Activated T-helper 2 cell treated with anti-CD3 and anti-CD28 coated beads, Interferon-gamma antibody, Interleukin-2, Interleukin-4, amounts not matched to agents 10 μg/mL and 5 μg/mL and 100 μg/mL, durations not matched to agents 14 hours and 24 hours and 36 hours (primary cell): ENCODE results near the gene ERAL1. TPM values are rescaled to one million over a fixed set of nuclear protein-coding genes. Genes with fewer than 3 reads are reported as not detected.

Experiments
- DNase-seq: peaks from one replicate; pipeline ENCODE4 v3.0.0; 2021; ENCODE audit warnings: low spot score
- H3K27ac Mint-ChIP-seq: one replicate; pipeline ENCODE4 v1.8.0; 2021; ENCODE audit warnings: mixed read lengths
- H3K27me3 Mint-ChIP-seq: one replicate; pipeline ENCODE4 v1.8.0; 2021; ENCODE audit warnings: low read depth, mixed read lengths
- H3K36me3 Mint-ChIP-seq: one replicate; pipeline ENCODE4 v1.8.0; 2021; ENCODE audit warnings: low read depth, mixed read lengths
- H3K4me1 Mint-ChIP-seq: one replicate; pipeline ENCODE4 v1.8.0; 2021; ENCODE audit warnings: low read depth, mixed read lengths
- H3K4me3 Mint-ChIP-seq: one replicate; pipeline ENCODE4 v1.8.0; 2021; ENCODE audit warnings: low read depth, mild to moderate bottlenecking, moderate library complexity, mixed read lengths
- H3K9me3 Mint-ChIP-seq: one replicate; pipeline ENCODE4 v1.8.0; 2021; ENCODE audit warnings: mixed read lengths
- intact Hi-C: fragments of 100-400 bp; cut with micrococcal nuclease; formaldehyde crosslinking; loops from one replicate; pipeline ENCODE4 v1.15.1; 2023
- total RNA-seq: library from RNA; stranded (reverse); gene quantifications from 2 replicates; pipeline ENCODE4 v1.2.3, GENCODE V29; 2022

Gene ERAL1
- total RNA-seq, 1 donor from 2014 or later = 60.4 TPM

GRCh38 chr17:28857905-28858800 lies 3.3 kb downstream of the ERAL1 start:
- intact Hi-C loops = no loop called here
- DNase-seq = no peak
- H3K36me3 Mint-ChIP-seq = peaks cover 47% of the 10 kb centered on the region
- no peaks in the 10 kb centered on the region for H3K9me3 Mint-ChIP-seq
- H3K27ac Mint-ChIP-seq = peak overlapping the region; percentile 76
- peaks cover 24% of the 10 kb centered on the region for H3K4me1 Mint-ChIP-seq
- H3K4me3 Mint-ChIP-seq = peak overlapping the region; percentile 28
- H3K27me3 Mint-ChIP-seq = no peaks in the 10 kb centered on the region

GRCh38 chr17:28858801-28859355 lies 4.1 kb downstream of the ERAL1 start:
- no peaks in the 10 kb centered on the region for H3K27me3 Mint-ChIP-seq
- intact Hi-C loops = no loop called here
- peaks cover 47% of the 10 kb centered on the region for H3K36me3 Mint-ChIP-seq
- no peaks in the 10 kb centered on the region for H3K9me3 Mint-ChIP-seq
- H3K4me1 Mint-ChIP-seq = peaks cover 24% of the 10 kb centered on the region
- no peak for DNase-seq
- no peak overlapping the region for H3K4me3 Mint-ChIP-seq
- H3K27ac Mint-ChIP-seq = peak overlapping the region; percentile 42

GRCh38 chr17:28860363-28860808 lies 5.6 kb downstream of the ERAL1 start:
- Mint-ChIP-seq H3K27ac (no peak overlapping the region), H3K9me3 (no peaks in the 10 kb centered on the region), H3K4me3 (no peak overlapping the region), H3K4me1 (peaks cover 17% of the 10 kb centered on the region), H3K27me3 (no peaks in the 10 kb centered on the region), H3K36me3 (peaks cover 42% of the 10 kb centered on the region)
- no peak for DNase-seq
- intact Hi-C loops = no loop called here

GRCh38 chr17:28861393-28862203 lies 6.8 kb downstream of the ERAL1 start:
- no peaks in the 10 kb centered on the region for H3K9me3 Mint-ChIP-seq
- H3K27ac Mint-ChIP-seq = no peak overlapping the region
- no peaks in the 10 kb centered on the region for H3K27me3 Mint-ChIP-seq
- H3K4me3 Mint-ChIP-seq = no peak overlapping the region
- peaks cover 12% of the 10 kb centered on the region for H3K4me1 Mint-ChIP-seq
- no peak for DNase-seq
- H3K36me3 Mint-ChIP-seq = peaks cover 39% of the 10 kb centered on the region
- intact Hi-C loops = no loop called here

GRCh38 chr17:28862561-28862960 lies 7.7 kb downstream of the ERAL1 start:
- Mint-ChIP-seq H3K9me3 (no peaks in the 10 kb centered on the region), H3K4me3 (no peak overlapping the region), H3K4me1 (peaks cover 12% of the 10 kb centered on the region), H3K27ac (no peak overlapping the region), H3K27me3 (no peaks in the 10 kb centered on the region), H3K36me3 (peaks cover 32% of the 10 kb centered on the region)
- DNase-seq = no peak
- intact Hi-C loops = no loop called here

GRCh38 chr17:28863953-28864352 lies 9.1 kb downstream of the ERAL1 start:
- H3K4me1 Mint-ChIP-seq = peaks cover 3% of the 10 kb centered on the region
- H3K27ac Mint-ChIP-seq = no peak overlapping the region
- no peaks in the 10 kb centered on the region for H3K27me3 Mint-ChIP-seq
- no peak overlapping the region for H3K4me3 Mint-ChIP-seq
- intact Hi-C loops = no loop called here
- H3K9me3 Mint-ChIP-seq = no peaks in the 10 kb centered on the region
- no peak for DNase-seq
- H3K36me3 Mint-ChIP-seq = peaks cover 18% of the 10 kb centered on the region

GRCh38 chr17:28864991-28865849 lies 10.4 kb downstream of the ERAL1 start:
- no peak for DNase-seq
- Mint-ChIP-seq H3K27ac (no peak overlapping the region), H3K36me3 (peaks cover 12% of the 10 kb centered on the region), H3K4me1 (peaks cover 3% of the 10 kb centered on the region), H3K9me3 (no peaks in the 10 kb centered on the region), H3K27me3 (no peaks in the 10 kb centered on the region), H3K4me3 (no peak overlapping the region)
- intact Hi-C loops = no loop called here

- H3K9me3 Mint-ChIP-seq = no peaks in the 10 kb centered on the region
- no peaks in the 10 kb centered on the region for H3K27me3 Mint-ChIP-seq
- H3K4me1 Mint-ChIP-seq = peaks cover 6% of the 10 kb centered on the region
- no peak overlapping the region for H3K4me3 Mint-ChIP-seq
- H3K36me3 Mint-ChIP-seq = peaks cover 9% of the 10 kb centered on the region
- intact Hi-C loops = no loop called here
- no peak for DNase-seq
- H3K27ac Mint-ChIP-seq = no peak overlapping the region
These were observed 11.3 kb downstream of the ERAL1 start for GRCh38 chr17:28865946-28866752.

GRCh38 chr17:28867276-28867675 lies 12.5 kb downstream of the ERAL1 start:
- H3K36me3 Mint-ChIP-seq = peaks cover 6% of the 10 kb centered on the region
- DNase-seq = no peak
- intact Hi-C loops = no loop called here
- no peaks in the 10 kb centered on the region for H3K9me3 Mint-ChIP-seq
- no peak overlapping the region for H3K27ac Mint-ChIP-seq
- H3K4me3 Mint-ChIP-seq = no peak overlapping the region
- H3K27me3 Mint-ChIP-seq = no peaks in the 10 kb centered on the region
- peaks cover 10% of the 10 kb centered on the region for H3K4me1 Mint-ChIP-seq

GRCh38 chr17:28871056-28871579 lies 16.3 kb downstream of the ERAL1 start:
- H3K9me3 Mint-ChIP-seq = no peaks in the 10 kb centered on the region
- H3K27me3 Mint-ChIP-seq = no peaks in the 10 kb centered on the region
- DNase-seq = peak; percentile 39
- H3K4me1 Mint-ChIP-seq = peaks cover 15% of the 10 kb centered on the region
- peak overlapping the region; percentile 97 for H3K27ac Mint-ChIP-seq
- no peak overlapping the region for H3K4me3 Mint-ChIP-seq
- intact Hi-C loops = loop anchor here (1.0 kb wide), 1 partner anchor 16 kb away; the partner anchor contains the start of gene ERAL1
- peaks cover 2% of the 10 kb centered on the region for H3K36me3 Mint-ChIP-seq

- Mint-ChIP-seq H3K36me3 (peaks cover 14% of the 10 kb centered on the region), H3K9me3 (no peaks in the 10 kb centered on the region), H3K4me3 (no peak overlapping the region), H3K27me3 (no peaks in the 10 kb centered on the region), H3K27ac (no peak overlapping the region), H3K4me1 (peaks cover 18% of the 10 kb centered on the region)
- no peak for DNase-seq
- intact Hi-C loops = no loop called here
These were observed 19.0 kb downstream of the ERAL1 start for GRCh38 chr17:28873839-28874238.
